ENCODE results near the gene IFITM1.

DNA sequence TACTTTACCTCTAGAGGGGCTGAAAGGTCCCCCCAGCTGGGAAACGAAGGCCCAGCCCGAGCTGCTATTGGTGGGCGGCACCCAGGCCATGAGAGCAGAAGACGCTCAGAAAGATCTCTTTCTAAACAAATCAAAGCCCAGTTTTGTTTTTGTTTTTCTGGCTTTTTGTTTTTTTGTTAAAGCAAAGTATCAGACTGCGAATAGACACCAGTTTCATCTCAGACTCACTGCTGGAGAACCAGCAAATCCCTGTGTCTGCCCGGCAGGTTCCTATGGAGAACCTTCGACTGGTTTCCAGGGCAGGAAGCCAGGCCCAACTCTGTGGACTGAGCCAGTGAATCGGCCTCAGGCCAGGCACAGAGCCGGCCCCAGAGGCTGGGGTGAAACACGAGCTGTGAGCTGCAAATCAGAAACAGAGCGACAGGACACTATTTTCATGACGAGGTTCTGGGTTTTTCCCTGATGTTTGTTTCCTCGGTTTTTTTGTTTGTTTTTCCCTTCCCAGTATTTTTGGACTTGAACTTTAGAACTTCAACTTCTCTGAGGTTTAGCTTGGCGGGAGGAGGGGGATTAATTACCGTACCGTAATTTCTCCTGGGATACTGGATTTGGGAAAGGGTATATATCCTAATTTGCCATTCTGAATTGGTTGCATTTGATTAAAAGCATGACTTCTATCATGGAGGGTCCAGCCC, 39.5 kb downstream of the IFITM1 start:
- no peak for TF ChIP-seq CTCF (IDR thresholded peaks at IDR 0.05)
- no peak for TF ChIP-seq EZH2 (IDR thresholded peaks at IDR 0.05)
